GM12891 (cell line): ENCODE results near the gene WAS.

Source experiments
- PAX5 ChIP-seq: IDR thresholded peaks from 2 replicates; pipeline ENCODE4 v1.6.1; 2011; ENCODE audit warnings: low read length, moderate library complexity, mild to moderate bottlenecking; ENCODE audit not compliant: insufficient read depth, severe bottlenecking
- POLR2A ChIP-seq: IDR thresholded peaks from 2 replicates; pipeline ENCODE4 v1.6.1; 2011; ENCODE audit warnings: low read depth, low read length, control low read depth
- POLR2AphosphoS5 ChIP-seq: IDR thresholded peaks from 2 replicates; pipeline ENCODE4 v1.6.1; 2011; ENCODE audit warnings: low read depth, low read length, control low read depth
- POU2F2 ChIP-seq: IDR thresholded peaks from 2 replicates; pipeline ENCODE4 v1.6.1; 2011; ENCODE audit warnings: low read depth, mild to moderate bottlenecking, control low read depth, low read length, moderate library complexity
- SPI1 ChIP-seq: IDR thresholded peaks from 2 replicates; pipeline ENCODE4 v1.6.1; 2011; ENCODE audit warnings: low read depth, low read length, control low read depth

- TF ChIP-seq POLR2AphosphoS5 (no peak), POLR2A (no peak), POU2F2 (no peak), PAX5 (no peak), SPI1 (no peak)
Measured at GRCh38 chrX:48719958-48720357, 36.4 kb downstream of the WAS start.
